Astrocyte (in vitro differentiated cells and primary cell): ENCODE results near the gene BRSK1. TPM values are rescaled to one million over a fixed set of nuclear protein-coding genes. Genes with fewer than 3 reads are reported as not detected.

Experiments used
- DNase-seq: peaks from one replicate; pipeline ENCODE4 v3.0.0-alpha.2; 2010; ENCODE audit warnings: low read depth
- FAIRE-seq: peaks from 2 replicates; lab custom pipeline; 2011; peaks lifted over from hg19 to GRCh38; lab: Jason Lieb, UNC
- H2AFZ ChIP-seq: 2 replicates; pipeline ENCODE4 v1.6.0; 2012; ENCODE audit warnings: low read depth, low read length, inconsistent platforms
- H3K27ac ChIP-seq: 2 replicates; pipeline ENCODE4 v1.5.1; 2011; ENCODE audit warnings: low read depth, low read length, inconsistent platforms
- H3K27me3 ChIP-seq: 2 replicates; pipeline ENCODE4 v1.6.0; 2011; ENCODE audit warnings: low read length, inconsistent platforms; ENCODE audit not compliant: insufficient read depth
- H3K36me3 ChIP-seq: 2 replicates; pipeline ENCODE4 v1.5.1; 2011; ENCODE audit warnings: low read length, inconsistent platforms; ENCODE audit not compliant: insufficient read depth
- H3K4me1 ChIP-seq: 2 replicates; pipeline ENCODE4 v1.5.1; 2011; ENCODE audit warnings: low read length, inconsistent platforms; ENCODE audit not compliant: insufficient read depth
- H3K4me2 ChIP-seq: 2 replicates; pipeline ENCODE4 v1.6.0; 2012; ENCODE audit warnings: low read length, inconsistent platforms
- H3K4me3 ChIP-seq: 2 replicates; pipeline ENCODE4 v1.5.1; 2011; ENCODE audit warnings: low read depth, mild to moderate bottlenecking, low read length, inconsistent platforms; ENCODE audit not compliant: insufficient read depth
- H3K79me2 ChIP-seq: 2 replicates; pipeline ENCODE4 v1.6.0; 2012; ENCODE audit warnings: mild to moderate bottlenecking, low read length, inconsistent platforms; ENCODE audit not compliant: insufficient read depth
- H3K9ac ChIP-seq: 2 replicates; pipeline ENCODE4 v1.6.0; 2012; ENCODE audit warnings: mild to moderate bottlenecking, low read length, inconsistent platforms
- H3K9me3 ChIP-seq: 2 replicates; pipeline ENCODE4 v1.5.1; 2012; ENCODE audit warnings: low read depth, mild to moderate bottlenecking, low read length, inconsistent platforms; ENCODE audit not compliant: insufficient read depth
- H4K20me1 ChIP-seq: 2 replicates; pipeline ENCODE4 v1.6.0; 2012; ENCODE audit warnings: low read length, inconsistent platforms; ENCODE audit not compliant: insufficient read depth
- H3K27ac Mint-ChIP-seq: one replicate; pipeline ENCODE4 v1.8.0; 2021; ENCODE audit warnings: mild to moderate bottlenecking, mixed read lengths; ENCODE audit not compliant: unreplicated experiment
- H3K27me3 Mint-ChIP-seq: one replicate; pipeline ENCODE4 v1.8.0; 2021; ENCODE audit warnings: low read depth, mixed read lengths; ENCODE audit not compliant: unreplicated experiment
- H3K36me3 Mint-ChIP-seq: one replicate; pipeline ENCODE4 v1.8.0; 2021; ENCODE audit warnings: low read depth, mixed read lengths; ENCODE audit not compliant: unreplicated experiment
- H3K4me1 Mint-ChIP-seq: one replicate; pipeline ENCODE4 v1.8.0; 2021; ENCODE audit warnings: low read depth, mixed read lengths; ENCODE audit not compliant: unreplicated experiment
- H3K4me3 Mint-ChIP-seq: one replicate; pipeline ENCODE4 v1.8.0; 2021; ENCODE audit warnings: mild to moderate bottlenecking, moderate library complexity, mixed read lengths; ENCODE audit not compliant: unreplicated experiment
- H3K9me3 Mint-ChIP-seq: one replicate; pipeline ENCODE4 v1.8.0; 2021; ENCODE audit warnings: mild to moderate bottlenecking, mixed read lengths; ENCODE audit not compliant: unreplicated experiment
- EZH2 ChIP-seq: IDR thresholded peaks from 2 replicates; pipeline ENCODE4 v1.6.1; 2012; ENCODE audit warnings: mild to moderate bottlenecking, low read length, inconsistent platforms; ENCODE audit not compliant: insufficient read depth
- total RNA-seq: library from RNA; stranded (reverse); gene quantifications from 2 replicates; pipeline ENCODE4 v1.2.1, GENCODE V29; 2021
- TF ChIP-seq, protein P1 (sequence below): IDR thresholded peaks from 2 replicates; pipeline ENCODE4 v1.5.1; 2011; ENCODE audit warnings: low read depth, mild to moderate bottlenecking, inconsistent platforms, low read length, moderate library complexity; ENCODE audit not compliant: insufficient read depth

BRSK1 gene
- total RNA-seq, 1 donor from 2014 or later = 18.8 TPM

DNA sequence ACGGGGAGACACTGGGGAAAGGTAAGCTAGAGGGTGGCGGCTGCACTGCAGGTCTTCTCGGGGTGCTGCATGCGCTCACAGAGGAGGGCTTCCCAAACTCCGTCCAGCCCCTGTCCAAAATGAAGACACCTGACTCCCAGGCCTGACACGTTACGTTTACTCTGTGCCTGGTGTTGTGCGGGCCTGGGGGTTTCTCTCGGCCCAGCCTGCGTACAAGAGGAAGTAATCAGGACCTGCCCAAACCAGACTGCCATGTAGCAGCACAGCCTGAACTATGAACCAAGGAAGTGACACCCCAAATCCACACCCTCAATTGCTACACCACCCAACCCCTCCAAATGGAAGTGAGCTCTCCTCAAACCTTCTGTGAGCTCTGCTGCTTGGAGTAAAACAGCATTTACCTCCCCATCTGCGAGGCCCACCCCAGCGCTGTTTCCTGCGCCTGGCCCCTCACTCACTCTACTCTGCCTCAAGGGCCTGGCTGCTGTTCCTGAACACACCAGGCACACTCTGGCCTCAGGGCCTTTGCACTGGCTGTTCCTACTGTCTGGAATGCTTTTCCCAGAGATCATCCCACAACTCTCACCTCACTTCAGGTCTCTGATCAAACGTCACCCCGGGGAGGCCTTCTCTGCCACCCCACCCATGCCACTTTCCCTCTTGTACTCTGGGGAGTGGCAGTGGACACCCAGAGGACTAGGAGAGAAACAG, 6.9 kb upstream of the BRSK1 start:
- no peaks in the 10 kb centered on the region for H3K9me3 Mint-ChIP-seq
- peak overlapping the region; percentile 55 for H3K27ac Mint-ChIP-seq

DNA sequence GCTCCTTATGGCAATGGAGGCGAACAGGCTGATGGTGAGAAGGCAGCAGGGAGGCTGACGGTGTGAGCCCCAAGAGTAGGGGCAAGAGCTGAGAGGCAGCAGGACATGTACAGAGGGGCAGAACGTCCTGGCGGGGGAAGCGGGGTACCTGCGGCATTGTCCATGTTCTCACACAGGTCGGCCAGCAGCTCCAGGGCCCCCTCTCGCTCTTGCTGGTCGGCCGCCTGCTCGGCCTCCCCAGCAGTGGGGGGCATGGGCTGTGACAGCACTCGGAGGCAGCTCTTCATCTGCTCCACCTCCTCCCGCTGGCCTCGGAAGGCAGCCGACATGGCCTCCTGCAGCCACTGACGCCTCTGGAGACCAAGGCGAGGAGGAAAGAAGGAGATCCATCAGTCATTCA, 6.3 kb upstream of the BRSK1 start:
- no peak overlapping the region for H3K27ac ChIP-seq
- H3K4me3 ChIP-seq = no peak overlapping the region
- H3K27me3 Mint-ChIP-seq = no peaks in the 10 kb centered on the region
- no peak for DNase-seq
- no peaks in the 10 kb centered on the region for H3K27me3 ChIP-seq
- H3K9ac ChIP-seq = no peak overlapping the region
- H3K9me3 Mint-ChIP-seq = no peaks in the 10 kb centered on the region
- H3K79me2 ChIP-seq = peaks cover 3% of the 10 kb centered on the region
- no peak overlapping the region for H3K4me3 Mint-ChIP-seq
- no peaks in the 10 kb centered on the region for H3K9me3 ChIP-seq
- H3K4me2 ChIP-seq = no peak overlapping the region
- no peak for FAIRE-seq
- no peak overlapping the region for H3K27ac Mint-ChIP-seq
- no peaks in the 10 kb centered on the region for H3K36me3 ChIP-seq
- H3K4me1 Mint-ChIP-seq = no peaks in the 10 kb centered on the region
- H3K36me3 Mint-ChIP-seq = peaks cover 10% of the 10 kb centered on the region
- no peaks in the 10 kb centered on the region for H4K20me1 ChIP-seq
- TF ChIP-seq, protein P1, sequence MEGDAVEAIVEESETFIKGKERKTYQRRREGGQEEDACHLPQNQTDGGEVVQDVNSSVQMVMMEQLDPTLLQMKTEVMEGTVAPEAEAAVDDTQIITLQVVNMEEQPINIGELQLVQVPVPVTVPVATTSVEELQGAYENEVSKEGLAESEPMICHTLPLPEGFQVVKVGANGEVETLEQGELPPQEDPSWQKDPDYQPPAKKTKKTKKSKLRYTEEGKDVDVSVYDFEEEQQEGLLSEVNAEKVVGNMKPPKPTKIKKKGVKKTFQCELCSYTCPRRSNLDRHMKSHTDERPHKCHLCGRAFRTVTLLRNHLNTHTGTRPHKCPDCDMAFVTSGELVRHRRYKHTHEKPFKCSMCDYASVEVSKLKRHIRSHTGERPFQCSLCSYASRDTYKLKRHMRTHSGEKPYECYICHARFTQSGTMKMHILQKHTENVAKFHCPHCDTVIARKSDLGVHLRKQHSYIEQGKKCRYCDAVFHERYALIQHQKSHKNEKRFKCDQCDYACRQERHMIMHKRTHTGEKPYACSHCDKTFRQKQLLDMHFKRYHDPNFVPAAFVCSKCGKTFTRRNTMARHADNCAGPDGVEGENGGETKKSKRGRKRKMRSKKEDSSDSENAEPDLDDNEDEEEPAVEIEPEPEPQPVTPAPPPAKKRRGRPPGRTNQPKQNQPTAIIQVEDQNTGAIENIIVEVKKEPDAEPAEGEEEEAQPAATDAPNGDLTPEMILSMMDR = no peak
- TF ChIP-seq EZH2 = no peak
- H2AFZ ChIP-seq = no peak overlapping the region
- H3K4me1 ChIP-seq = peaks cover 3% of the 10 kb centered on the region

More for the DNA sequence above, 6.9 kb upstream of the BRSK1 start:
- Mint-ChIP-seq H3K36me3 (peaks cover 15% of the 10 kb centered on the region), H3K4me3 (no peak overlapping the region), H3K4me1 (no peaks in the 10 kb centered on the region), H3K27me3 (no peaks in the 10 kb centered on the region)
- H3K4me3 ChIP-seq = no peak overlapping the region
- no peak overlapping the region for H3K4me2 ChIP-seq
- no peak for FAIRE-seq
- TF ChIP-seq, protein P1 = no peak
- TF ChIP-seq EZH2 = no peak
- H3K4me1 ChIP-seq = peaks cover 3% of the 10 kb centered on the region
- H3K79me2 ChIP-seq = peaks cover 3% of the 10 kb centered on the region
- H2AFZ ChIP-seq = no peak overlapping the region
- no peak for DNase-seq
- no peak overlapping the region for H3K9ac ChIP-seq
- H3K9me3 ChIP-seq = no peaks in the 10 kb centered on the region
- H3K27me3 ChIP-seq = no peaks in the 10 kb centered on the region
- H3K27ac ChIP-seq = no peak overlapping the region
- no peaks in the 10 kb centered on the region for H3K36me3 ChIP-seq
- no peaks in the 10 kb centered on the region for H4K20me1 ChIP-seq
